Measurements from ENCODE around the gene MAN1B1.

The MAN1B1 gene

DNA sequence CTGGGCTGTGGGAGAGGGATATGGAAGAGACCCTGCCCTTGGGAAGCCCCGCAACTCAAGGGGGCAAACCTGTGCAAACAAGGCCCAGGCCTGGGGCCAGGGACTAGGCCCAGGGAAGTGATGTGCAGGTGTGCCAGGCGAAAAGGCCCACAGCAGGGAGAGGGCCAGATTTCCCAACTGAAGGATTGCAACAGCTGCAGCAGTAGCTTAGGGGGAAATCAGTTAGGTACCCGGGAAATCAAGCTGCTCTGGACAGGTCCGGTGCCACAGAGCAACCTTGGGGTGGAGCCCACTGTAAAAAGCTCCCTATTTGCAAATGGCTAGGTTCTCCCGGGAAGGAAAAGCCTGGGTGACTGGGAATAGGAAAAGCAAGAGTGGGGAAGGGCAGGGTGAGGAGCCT lies 62.6 kb downstream of the MAN1B1 start:
- no peak for DNase-seq

DNA sequence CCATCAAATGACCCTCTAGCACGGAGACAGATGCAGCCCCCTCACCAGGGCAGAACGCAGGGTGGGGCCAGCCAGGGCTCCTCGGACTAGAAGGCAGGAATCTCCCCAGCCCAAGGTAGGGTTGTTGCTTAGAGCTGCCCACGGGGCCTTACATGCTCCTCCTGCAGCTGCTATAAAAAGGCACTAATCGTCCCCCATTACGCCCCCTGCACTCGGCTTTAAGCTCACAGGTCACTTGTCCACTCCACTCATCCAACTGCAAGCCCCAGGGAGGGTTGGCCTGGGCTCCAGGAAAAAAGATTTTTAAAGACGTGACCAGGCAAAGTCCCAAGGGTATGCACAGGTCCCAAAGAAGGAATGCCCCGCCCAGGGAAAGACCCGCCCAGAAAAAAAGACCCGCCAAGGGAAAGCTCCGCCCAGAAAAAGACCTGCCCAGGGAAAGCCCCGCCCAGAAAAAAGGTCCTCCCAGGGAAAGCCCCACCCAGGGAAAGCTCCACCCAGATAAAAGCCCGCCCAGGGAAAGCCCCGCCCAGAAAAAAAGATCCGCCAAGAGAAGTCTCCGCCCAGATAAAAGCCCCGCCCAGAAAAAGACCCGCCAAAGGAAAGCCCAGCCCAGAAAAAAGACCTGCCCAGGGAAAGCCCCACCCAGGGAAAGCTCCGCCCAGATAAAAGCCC lies 63.3 kb downstream of the MAN1B1 start:
- DNase-seq, result no peak

DNA sequence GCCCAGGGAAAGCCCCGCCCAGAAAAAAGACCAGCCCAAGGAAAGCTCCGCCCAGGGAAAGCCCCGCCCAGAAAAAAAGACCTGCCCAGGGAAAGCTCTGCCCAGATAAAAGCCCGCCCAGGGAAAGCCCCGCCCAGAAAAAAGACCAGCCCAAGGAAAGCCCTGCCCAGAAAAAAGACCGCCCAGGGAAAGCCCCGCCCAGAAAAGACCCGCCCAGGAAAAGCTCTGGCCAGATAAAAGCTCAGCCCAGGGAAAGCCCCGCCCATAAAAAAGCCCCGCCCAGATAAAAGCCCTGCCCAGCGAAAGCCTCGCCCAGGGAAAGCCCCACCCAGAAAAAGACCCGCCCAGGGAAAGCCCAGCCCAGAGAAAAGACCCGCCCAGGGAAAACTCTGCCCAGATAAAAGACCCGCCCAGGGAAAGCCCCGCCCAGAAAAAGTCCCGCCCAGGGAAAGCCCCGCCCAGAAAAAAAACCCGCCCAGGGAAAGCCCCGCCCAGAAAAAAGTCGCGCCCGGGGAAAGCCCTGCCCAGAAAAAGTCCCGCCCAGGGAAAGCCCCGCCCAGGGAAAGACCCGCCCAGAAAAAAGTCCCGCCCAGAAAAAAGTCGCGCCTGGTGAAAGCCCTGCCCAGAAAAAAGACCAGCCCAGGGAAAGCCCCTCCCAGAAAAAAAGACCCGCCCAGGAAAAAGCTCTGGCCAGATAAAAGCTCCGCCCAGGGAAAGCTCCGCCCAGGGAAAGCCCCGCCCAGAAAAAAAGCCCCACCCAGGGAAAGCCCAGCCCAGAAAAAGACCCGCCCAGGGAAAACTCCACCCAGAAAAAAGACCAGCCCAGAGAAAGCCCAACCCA lies 64.1 kb downstream of the MAN1B1 start:
- DNase-seq, result no peak

DNA sequence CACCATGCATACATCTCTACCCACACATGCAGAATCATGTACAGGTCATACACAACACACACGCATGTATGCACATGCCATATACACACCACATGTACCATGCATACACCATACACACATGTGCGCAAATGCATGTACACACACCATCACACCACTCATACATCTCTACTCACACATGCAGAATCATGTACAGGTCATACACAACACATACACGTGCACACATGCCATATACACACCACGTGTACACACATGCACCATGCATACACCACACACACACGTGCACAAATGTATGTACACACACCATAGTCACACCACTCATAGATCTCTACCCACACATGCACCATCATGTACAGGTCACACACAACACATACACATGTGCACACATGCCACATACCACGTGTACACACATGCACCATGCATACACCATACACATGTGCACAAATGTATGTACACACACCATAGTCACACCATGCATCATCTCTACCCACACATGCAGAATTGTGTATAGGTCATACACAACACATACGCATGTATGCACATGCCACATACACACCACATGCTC lies 66.1 kb downstream of the MAN1B1 start:
- DNase-seq, result no peak

DNA sequence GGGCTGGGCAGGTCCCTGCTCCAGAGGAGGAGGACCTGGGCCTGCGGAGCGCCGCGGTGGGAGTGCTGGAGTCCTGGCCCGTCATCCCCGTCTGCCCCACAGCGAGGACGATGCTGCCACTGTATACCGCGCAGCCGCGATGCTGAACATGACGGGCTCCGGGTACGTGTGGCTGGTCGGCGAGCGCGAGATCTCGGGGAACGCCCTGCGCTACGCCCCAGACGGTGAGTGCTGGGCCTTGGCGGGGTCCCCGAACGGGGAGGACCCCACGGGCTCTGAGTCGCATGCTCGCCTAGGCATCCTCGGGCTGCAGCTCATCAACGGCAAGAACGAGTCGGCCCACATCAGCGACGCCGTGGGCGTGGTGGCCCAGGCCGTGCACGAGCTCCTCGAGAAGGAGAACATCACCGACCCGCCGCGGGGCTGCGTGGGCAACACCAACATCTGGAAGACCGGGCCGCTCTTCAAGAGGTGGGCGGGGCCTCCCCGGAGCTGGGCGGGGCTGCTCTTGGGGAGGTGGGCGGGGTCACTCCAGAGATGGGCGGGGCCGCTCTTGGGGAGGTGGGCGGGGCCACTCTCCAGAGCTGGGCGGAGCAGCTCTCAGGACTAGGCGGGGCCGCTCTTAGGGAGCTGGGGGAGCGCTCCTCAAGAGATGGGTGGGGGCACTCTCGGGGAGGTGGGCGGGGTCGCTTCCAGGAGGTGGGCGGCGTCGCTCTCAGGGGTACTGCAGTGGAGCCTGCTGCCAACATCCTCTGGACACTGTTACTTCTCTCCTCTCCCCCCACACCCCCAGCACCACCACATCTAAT lies 70.0 kb downstream of the MAN1B1 start:
- DNase-seq, result no peak

DNA sequence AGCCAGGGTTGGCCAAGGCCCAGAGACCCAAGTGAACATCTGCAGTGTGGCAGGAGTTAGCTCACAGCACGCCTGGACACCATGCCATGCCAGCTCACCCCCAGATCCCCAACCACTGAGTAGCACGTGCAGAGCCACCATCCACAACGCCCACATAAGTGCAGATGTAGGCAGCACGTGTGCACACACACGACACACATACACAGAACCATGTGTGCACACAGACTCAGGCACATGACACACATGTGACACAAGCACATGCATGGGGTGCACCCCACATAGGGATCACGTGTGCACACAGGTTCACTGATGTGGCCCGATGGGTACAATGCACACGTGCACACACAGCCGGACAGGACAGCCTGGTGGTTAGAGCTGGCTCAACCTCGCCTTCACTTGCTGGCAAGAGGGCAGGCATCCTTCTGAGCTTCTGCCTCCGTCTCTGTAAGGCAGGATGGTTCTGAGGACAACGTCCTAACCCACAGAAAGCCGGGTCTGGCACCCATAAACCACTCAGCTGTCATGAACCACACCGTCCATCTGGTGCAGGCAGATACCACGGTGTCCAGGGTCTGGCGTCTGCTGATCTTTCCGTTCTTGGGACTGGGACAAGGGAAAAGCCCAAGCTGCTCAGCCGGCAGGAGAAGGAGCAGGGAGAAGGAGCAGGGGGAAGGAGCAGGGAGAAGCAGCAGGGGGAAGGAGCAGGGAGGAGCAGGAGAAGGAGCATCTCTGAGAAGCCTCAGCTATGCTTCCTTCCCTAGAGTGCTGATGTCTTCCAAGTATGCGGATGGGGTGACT lies 71.0 kb downstream of the MAN1B1 start:
- no peak for DNase-seq

DNA sequence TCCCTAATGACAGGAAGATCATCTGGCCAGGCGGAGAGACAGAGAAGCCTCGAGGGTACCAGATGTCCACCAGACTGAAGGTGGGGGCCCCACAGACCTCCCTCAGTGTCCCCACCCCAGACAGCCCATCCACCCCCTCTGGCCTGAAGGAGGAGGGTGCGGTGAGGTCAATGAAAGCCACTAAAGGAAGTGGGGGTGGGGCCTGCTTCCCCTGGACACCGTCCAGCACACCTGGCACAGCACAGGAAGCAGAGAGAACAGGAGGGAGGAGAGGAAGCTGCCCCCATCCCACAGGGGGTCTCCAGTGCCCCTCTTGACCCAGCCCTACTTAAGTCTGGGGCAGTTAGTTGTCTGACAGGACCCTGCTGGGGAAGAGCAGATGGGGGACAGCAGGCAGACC lies 71.8 kb downstream of the MAN1B1 start:
- no peak for DNase-seq
